Jurkat, Clone E6-1 (cell line): ENCODE results near the gene BPNT1.
"Not testable (repeated sequence)": the region's sequence is repeated elsewhere in the genome, so short reads cannot be mapped to it uniquely, and the experiment has no call there.

Experiments used
- DNase-seq: peaks from one replicate; pipeline ENCODE4 v3.0.0-alpha.2; 2011; ENCODE audit warnings: low read depth, low spot score
- H3K4me3 ChIP-seq: 2 replicates; pipeline ENCODE4 v1.5.1; 2011; ENCODE audit warnings: mild to moderate bottlenecking, low read length, control low read depth, moderate library complexity

BPNT1 gene

GRCh38 chr1:220092694-220093093 is 3.1 kb upstream of the BPNT1 start:
- no peak overlapping the region for H3K4me3 ChIP-seq

DNA sequence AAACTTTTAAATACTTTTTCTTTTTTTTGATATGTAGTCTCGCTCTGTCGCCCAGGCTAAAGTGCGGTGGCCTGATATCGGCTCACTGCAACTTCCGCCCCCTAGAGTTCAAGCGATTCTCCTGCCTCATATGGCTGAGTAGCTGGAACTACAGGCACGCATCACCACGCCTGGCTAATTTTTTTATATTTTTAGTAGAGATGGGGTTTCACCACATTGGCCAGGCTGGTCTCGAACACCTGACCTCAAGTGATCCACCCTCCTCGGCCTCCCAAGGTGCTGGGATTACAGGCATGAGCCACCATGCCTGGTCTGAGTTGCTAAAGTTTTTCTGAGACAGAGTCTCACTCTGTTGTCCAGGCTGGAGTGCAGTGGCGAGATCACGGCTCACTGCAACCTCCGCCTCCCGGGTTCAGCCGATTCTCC is 3.3 kb downstream of the BPNT1 start:
- peak; percentile 9 for DNase-seq
- not testable (repeated sequence) for H3K4me3 ChIP-seq

More at GRCh38 chr1:220092694-220093093, 3.1 kb upstream of the BPNT1 start:
- no peak for DNase-seq

GRCh38 chr1:220084460-220084859 is 5.1 kb downstream of the BPNT1 start:
- H3K4me3 ChIP-seq = no peak overlapping the region
- DNase-seq = no peak

DNA sequence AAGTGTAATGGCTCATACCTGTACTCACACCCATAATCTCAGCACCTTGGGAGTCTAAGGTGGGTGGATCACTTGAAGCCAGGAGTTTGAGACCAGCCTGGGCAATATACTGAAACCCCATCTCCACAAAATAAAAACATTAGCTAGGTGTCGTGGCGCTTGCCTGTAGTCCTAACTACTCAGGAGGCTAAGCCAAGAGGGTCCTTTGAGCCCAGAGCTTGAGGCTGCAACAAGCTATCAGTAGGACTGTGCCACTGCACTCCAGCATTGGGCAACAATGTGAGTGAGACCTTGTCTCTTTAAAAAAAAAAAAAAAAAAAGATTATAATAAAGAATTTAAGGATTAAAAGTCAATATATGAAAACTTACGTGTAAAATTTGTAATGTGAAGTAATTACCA is 11.7 kb downstream of the BPNT1 start:
- no peak overlapping the region for H3K4me3 ChIP-seq
- no peak for DNase-seq

DNA sequence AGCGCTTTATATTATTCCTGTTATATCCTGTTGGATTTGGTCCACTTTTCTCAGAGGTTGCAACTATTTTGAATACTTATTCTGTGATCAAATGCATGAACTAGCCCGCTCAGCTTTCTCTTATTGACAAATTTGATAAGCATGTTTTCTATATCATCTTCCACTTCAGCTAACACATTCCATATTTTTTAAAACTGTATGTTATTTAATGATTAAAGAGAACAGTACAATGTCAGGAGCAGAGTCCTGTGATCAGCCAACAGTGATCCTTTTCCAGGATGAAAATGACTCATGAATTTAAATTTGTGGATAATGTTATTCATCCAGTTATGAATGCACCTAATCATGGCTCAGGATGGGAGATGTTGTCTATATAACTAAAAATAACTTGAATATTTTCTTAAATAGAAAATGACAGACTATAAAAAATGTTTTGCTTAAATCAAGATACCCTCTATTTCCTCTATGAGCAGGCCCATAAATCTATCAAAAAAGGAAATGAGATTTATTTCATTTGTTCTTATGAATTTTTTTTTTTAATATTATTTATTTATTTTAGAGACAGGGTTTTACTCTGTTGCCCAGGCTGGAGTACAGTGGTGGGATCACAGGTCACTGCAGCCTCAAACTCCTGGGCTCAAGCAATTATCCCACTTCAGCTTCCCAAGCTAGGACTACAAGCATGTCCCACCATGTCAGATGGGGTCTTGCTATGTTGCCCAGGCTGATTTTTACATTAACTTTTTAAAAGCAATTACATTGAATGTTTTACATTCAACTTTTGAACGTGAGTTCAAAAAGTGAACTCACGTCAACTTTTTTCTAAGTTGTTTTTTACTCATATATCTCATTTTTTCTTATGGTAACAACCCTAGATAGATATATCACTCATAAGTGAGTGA is 12.5 kb downstream of the BPNT1 start:
- H3K4me3 ChIP-seq = no peak overlapping the region
- DNase-seq = no peak

DNA sequence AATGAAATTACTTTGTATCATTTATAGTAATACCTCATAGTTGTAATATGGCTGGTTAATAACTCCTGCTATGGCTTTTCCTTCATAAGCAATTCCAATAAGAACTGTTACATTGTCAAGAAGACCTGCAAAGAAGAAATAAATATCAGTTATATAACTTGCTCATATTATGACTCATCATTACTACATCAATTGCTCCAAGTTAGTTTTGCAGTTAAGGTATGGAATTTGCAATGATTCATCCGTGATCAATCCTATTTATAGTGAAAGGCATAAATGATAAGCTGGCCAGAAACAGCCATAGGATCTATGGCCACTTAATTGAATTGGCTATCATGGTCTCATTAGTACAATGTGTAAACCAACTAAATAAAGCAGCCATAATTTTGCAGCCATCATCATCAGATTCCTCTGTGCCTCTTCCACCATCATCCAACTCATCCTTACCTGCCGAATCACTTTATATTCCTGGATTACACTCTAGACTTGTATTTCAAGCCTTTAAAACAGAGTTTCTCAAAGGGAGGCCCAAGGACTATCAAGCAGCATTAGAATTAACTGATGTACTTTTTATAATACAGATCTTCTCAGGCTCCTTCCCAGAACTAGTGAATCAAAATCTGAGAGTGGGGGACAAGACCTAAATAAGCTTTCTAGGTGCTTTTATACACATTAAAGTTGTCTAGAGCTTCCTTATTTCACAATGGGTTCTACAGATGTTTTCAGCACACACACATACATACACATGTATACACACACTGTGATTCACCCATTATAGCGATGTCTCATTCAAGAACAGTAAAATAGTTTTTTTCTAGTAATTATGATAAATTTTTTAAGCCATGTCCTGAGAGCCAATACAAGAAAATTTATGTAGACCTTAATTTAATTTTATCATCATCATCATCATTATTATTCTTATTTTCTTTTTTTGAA is 22.1 kb downstream of the BPNT1 start:
- no peak for DNase-seq
- H3K4me3 ChIP-seq = no peak overlapping the region

DNA sequence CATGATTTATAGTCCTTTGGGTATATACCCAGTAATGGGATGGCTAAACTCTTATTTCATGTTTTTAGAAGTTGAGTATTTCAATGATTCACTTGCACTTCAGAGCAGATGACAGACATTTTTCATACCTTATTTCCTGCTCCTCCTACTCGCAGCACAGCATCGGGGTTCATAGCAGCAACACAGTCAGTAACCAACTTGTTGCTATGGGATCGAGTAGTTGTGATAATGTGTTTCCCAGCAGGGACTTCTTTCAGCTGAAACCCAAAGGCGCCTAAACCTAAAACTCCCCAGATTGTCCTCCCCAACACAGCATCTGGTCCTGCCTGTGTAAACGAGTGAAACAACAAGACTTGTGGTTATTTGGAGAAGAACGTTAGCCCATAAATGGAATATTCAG is 27.0 kb downstream of the BPNT1 start:
- DNase-seq = no peak
- H3K4me3 ChIP-seq = no peak overlapping the region

DNA sequence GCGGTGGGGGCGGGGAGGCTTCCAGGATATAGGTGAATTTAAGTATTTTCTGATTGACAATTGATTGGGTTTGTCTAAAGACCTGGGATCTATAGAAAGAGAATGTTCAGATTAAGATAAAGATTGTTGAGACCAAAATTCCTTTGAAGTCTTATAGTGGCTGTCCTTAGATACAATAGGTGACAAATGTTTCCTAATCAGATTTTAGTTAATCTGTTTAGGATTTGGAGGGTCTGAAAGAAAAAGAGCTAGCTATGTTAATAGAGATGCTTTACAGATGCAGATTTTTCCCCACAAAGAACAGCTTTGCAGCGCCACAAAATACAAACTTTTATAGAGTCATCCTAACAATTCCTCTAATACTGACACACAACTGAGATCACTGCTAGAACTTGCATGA is 28.7 kb downstream of the BPNT1 start:
- H3K4me3 ChIP-seq = no peak overlapping the region
- no peak for DNase-seq

- no peak for DNase-seq
- H3K4me3 ChIP-seq = no peak overlapping the region
Measured at GRCh38 chr1:220056374-220056773, 33.2 kb downstream of the BPNT1 start.

DNA sequence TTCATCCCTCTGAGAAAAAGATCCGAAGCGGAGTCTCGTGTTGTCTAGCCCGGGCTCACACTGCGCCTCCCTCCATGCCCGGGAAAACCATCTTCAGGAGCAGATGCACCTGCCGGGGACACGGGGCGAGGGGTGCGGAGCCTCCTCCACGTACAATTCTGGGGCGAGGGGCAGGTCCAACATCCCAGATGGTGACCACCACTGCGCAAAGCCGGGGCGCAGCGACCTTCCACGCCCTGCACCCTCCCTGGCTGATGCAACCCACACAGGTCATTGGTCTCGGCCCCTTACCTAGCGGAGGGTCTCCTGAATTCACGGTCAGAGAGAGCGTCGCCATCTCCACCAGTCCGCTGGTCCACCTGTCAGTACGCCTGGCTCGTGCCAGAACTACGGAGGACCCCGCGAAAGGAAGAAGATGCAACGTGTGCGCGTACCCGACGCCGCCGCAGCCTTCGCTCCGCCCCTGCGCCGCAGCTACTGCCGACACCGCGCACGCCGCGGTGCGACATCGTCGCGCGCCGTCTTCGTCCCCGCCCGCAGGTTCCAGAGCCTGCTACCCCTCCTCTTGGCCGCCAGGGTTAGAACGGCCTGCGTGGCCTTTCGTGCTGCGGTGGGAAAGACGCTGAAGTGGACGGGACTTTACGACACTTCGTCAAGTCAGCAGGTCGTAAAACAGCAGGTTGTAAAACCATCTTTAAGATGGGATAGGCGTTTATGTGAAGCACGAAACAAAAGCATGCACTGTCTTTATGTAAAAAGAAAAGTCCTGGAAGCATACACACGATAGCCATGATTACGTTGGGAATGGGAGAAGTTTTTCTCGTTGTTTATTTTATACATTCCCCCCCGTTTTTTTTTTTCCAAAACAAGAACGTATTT is 43.3 kb downstream of the BPNT1 start, which contains the start of gene EPRS1:
Gene EPRS1, minus strand, starts transcription at position 454 of the 879 bp plus-strand sequence. Its CDS starts 117 bp downstream, at position 337.
- H3K4me3 ChIP-seq = peak within 1 kb of the TSS; percentile 97
- DNase-seq = peak; percentile 98

- DNase-seq = peak; percentile 23
- H3K4me3 ChIP-seq = peak overlapping the region; percentile 97
Measured at GRCh38 chr1:220045356-220046051, 44.1 kb downstream of the BPNT1 start.

DNA sequence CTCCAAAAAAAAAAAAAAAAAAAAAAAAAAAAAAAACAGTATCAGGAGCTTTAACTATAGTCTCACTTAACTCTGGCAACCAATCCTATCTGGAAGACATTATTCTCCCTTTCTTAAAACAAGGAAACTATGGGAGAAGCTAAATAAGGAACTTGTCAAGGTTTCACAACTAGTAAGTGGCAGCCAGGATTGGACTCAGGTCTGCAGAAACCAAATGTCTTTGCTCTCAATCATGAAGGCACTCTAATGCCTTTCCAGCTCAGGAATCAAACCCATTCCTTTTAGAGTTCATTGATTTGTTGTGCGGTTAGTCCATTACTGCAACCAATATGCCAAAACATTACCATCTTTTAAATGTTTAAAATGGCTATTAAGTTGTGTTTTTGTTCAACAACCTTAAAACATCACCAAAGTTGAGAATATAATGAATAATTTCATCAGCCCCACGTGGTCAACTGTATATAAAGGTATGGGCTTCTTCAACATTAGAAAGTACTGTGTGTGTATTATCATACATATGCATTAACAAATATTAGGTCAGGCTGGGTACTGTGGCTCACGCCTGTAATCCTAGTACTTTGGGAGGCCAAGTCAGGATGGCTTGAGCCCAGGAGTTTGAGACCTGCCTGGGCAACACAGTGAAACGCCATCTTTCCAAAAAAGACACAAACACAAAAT is 44.8 kb downstream of the BPNT1 start:
- peak overlapping the region; percentile 97 for H3K4me3 ChIP-seq
- DNase-seq = no peak

DNA sequence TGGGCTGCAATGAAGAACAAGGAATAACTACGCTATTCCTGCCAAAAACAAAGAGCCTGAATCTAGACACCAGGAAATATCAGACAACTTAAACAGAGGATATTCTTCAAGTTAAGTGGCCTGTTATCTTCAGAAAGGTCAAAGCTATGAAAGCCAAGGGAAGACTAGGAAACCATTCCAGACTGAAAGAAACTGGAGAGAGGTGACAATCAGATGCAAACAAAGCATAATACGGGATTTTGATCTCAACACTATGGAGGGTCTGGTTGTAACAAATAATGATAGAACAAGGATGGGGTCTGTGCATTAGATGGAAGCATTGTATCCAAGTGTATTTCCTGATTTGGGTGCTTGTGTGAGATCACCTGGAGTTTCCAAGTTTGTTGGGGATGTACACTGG is 45.9 kb downstream of the BPNT1 start:
- no peak overlapping the region for H3K4me3 ChIP-seq
- no peak for DNase-seq

- no peak overlapping the region for H3K4me3 ChIP-seq
- DNase-seq = no peak
Measured at GRCh38 chr1:220040028-220040596, 49.5 kb downstream of the BPNT1 start.

- no peak overlapping the region for H3K4me3 ChIP-seq
- DNase-seq = no peak
Measured at GRCh38 chr1:220038640-220039039, 50.9 kb downstream of the BPNT1 start.

GRCh38 chr1:220037810-220038209 is 51.8 kb downstream of the BPNT1 start:
- not testable (repeated sequence) for H3K4me3 ChIP-seq, DNase-seq

GRCh38 chr1:220032911-220033310 is 56.7 kb downstream of the BPNT1 start:
- no peak overlapping the region for H3K4me3 ChIP-seq

More at GRCh38 chr1:220032911-220033310, 56.7 kb downstream of the BPNT1 start:
- no peak for DNase-seq
